ENCODE data around the gene DCTN2.
A peak's percentile ranks its signal among the peaks of the same experiment; 100 is the strongest.
"Not testable (repeated sequence)": the region's sequence is repeated elsewhere in the genome, so short reads cannot be mapped to it uniquely, and the experiment has no call there.

The DCTN2 gene

DNA sequence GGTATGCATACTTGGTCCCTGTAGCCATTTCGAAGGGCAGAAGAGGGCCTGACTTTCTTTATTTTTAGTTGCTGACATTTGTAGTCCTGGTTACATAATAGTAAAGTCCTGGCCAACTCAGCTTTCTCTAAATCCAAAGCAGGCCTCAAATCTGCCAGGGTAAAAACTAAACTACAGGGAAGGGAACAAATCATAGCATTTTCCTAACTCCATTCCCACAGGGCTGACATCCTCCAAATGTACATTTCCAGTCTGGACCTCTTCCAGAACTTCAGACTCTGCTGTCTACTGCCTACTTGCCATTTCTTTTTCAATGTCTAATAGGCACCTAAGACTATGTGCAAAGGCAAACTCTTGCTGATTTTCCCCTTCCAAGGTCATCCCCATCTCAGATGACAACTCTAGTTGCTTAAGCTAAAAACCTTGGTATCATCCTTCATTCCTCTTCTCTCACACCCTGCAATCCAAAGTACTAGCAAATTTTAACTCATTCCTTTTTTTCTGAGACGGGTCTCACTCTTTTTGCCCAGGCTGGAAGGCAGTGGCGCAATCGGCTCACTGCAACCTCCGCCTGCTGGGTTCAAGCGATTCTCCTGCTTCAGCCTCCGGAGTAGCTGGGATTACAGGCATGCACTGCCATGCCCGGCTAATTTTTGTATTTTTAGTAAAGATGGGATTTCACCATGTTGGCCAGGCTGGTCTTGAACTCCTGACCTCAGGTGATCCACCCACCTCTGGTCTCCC lies 28.6 kb downstream of the DCTN2 start:
- peak overlapping the region; percentile 98 for H3K27ac ChIP-seq
- DNase-seq (ENCODE audit: low read depth, low spot score) = no peak

DNA sequence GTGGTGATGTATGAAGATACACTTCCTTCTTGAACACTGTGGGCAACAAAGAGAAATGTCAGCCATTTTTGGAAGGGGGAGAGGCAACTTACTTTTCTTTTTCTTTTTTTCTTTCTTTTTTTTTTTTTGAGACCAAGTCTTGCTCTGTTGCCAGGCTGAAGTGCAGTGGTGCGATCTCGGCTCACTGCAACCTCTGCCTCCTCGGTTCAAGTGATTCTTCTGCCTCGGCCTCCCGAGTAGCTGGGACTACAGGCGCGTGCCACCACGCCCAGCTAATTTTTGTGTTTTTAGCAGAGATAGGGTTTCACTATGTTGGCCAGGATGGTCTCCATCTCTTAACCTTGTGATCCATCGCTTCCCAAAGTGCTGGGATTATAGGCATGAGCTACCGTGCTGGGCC lies 29.3 kb downstream of the DCTN2 start:
- H3K27ac ChIP-seq = peak overlapping the region; percentile 98
- DNase-seq (ENCODE audit: low read depth, low spot score) = not testable (repeated sequence)

DNA sequence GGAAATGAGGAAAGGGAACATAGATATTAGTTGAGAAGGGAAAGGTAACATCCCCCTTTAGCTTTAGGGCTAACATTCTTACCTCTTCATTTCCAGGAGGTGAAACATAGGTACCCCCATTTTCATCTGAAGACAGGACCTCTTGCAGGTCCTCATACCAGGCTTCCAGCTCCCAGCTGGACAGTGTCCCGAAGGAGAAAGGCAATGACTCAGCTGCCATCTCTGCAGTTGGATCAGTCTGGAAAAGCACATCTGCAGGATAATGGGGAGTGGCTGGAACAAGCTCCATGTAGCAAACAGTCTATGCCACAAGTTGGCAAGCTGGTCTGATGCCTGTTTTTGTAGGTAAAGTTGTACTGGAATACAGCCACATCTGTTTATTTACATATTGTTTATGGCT lies 29.8 kb downstream of the DCTN2 start:
- no peak for DNase-seq (ENCODE audit: low read depth, low spot score)
- H3K27ac ChIP-seq = peak overlapping the region; percentile 98

DNA sequence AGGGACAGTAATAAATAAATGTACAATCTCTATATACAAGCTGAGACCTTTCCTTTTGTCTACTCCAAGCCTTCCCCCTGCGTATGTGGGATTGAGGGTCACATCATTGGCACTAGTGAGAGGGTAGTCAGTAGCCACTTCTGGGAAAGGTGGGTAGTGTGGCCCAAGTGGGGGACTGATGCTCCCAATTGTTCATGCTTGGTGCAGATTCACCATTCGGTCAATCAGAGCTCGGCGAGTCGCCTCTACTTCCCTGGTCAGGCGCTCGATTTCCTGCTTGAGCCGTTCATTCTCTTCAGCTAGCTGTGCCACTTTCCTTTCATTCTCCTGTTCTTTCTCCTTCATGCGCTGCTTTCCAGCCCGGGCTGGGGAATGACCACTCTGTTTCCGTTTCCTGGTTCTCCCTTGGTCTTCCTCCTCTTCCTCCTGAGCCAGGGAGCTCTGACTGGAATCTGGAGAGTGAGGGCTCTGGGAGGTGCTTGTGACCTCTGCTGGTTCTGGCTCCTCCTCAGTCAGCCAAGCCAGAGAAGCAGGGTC lies 30.3 kb downstream of the DCTN2 start:
- no peak for DNase-seq (ENCODE audit: low read depth, low spot score)
- H3K27ac ChIP-seq = peak overlapping the region; percentile 98

DNA sequence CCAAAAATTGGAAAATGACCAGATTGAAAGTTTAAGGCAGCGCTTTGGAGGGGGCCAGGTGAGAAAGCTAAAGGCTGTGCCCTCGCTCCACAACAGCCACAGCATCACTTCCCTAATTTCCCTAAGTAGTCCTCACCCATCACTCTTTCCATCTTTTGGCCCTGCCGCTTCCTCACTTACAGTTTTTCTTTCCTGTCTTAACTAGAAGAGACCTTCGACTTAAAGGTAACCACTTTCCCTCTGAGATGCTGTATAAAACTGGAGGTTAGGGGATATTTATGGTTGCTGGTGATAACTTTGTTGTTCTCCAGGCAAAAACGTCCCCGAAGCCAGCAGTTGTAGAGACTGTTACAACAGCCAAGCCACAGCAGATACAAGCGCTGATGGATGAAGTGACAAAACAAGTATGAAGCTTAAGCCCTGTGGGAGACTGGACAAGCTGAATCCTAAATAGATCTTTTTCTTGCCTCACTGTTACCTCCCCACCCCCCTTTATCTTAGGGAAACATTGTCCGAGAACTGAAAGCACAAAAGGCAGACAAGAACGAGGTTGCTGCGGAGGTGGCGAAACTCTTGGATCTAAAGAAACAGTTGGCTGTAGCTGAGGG lies 31.0 kb downstream of the DCTN2 start:
- DNase-seq (ENCODE audit: low read depth, low spot score) = no peak
- H3K27ac ChIP-seq = peak overlapping the region; percentile 98

DNA sequence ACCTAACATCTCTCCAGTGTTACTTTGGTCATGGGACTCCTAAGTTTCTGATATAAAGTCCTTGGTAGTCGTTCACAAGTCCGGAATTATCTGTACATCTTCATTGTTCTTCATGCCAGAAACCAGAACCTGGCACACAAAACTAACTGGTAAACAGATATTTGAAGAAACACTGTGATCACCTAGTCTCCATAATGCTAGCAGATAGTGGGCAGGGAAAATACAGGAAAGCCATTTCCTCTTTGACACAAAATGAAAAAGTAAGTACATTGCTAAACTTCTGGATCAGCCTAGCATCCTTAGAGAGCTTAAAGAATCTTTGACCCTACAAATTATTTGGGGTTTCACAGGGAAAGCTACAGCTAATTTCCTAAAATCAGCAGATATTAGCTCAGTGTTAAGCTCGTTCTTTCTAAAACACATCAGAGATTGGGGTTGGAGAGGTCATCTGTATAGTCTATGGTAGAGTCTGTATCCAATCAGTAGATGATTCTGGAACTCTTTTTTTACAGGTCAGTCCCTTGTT lies 31.5 kb downstream of the DCTN2 start:
- DNase-seq (ENCODE audit: low read depth, low spot score) = no peak
- peak overlapping the region; percentile 98 for H3K27ac ChIP-seq

DNA sequence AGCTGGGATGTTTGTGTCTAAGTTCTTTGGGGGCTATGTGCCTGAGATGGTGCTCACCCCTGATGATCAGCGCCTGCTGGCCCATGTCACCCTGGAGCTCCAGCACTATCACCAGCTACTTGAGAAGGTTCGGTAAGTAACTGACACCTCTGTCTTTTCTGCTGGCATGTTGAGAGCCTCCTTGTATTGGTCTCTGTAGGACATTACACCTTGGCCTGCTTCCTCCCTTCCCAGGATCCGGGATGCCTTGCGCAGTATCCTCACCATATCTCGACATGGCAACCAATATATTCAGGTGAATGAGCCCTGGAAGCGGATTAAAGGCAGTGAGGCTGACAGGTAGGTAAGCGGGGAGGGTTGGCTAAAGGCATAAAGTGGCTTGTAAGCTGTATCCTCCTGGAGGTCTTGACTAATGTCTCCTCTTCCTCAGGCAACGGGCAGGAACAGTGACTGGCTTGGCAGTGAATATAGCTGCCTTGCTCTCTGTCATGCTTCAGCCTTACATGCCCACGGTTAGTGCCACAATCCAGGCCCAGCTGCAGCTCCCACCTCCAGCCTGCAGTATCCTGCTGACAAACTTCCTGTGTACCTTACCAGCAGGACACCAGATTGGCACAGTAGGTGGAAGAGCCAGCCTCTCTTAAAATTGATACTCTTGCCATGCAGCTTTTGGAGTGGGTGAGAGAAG lies 32.1 kb downstream of the DCTN2 start:
- DNase-seq (ENCODE audit: low read depth, low spot score) = no peak
- peak overlapping the region; percentile 98 for H3K27ac ChIP-seq

DNA sequence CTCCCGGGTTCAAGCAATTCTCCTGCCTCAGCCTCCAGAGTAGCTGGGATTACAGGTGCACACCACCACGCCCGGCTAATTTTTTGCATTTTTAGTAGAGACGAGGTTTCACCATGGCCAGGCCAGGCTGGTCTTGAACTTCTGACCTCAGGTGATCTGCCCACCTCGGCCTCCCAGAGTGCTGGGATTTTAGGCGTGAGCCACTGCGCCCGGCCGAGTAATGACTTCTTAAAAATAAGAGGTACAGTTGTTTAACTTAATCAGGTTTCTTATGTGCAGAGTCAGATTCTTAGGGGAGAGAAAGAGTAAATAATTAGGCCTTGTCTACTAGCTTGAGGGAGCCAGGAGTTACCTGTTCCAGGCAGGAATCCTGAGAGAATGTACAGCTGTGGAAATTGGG lies 32.7 kb downstream of the DCTN2 start:
- not testable (repeated sequence) for DNase-seq (ENCODE audit: low read depth, low spot score)
- peak overlapping the region; percentile 98 for H3K27ac ChIP-seq

DNA sequence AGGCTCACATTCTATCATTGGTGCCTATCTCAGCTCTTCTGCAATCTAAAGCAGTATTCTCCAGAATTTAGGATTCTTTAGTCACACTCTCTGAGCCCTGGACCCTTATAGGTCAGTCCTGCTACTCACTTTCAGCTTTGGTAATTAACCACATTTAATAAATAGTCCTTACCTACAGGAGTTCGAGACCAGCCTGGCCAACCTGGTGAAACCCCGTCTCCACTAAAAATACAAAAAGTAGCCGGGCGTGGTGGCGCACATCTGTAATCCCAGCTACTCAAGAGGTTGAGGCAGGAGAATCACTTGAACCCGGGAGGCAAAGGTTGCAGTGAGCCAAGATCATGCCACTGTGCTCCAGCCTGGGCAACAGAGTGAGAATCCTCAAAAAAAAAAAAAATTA lies 33.3 kb downstream of the DCTN2 start:
- H3K27ac ChIP-seq; DNase-seq (ENCODE audit: low read depth, low spot score): not testable (repeated sequence)

DNA sequence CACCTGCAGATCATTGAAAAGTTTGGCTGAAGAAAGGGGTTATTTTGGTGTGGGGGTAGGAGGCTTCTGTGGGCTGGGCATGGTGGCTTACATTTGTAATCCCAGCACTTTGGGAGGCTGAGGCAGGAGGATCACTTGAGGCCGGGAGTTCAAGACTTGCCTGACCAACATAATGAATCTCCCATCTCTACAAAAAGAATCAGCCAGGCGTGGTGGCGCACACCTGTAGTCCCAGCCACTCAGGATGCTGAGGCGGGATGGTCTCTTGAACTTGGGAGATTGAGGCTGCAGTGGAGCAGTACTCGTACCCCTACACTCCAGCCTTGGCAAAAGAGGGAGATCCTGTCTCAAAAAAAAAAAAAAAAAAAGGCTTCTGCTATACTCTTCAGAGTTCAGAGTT lies 33.7 kb downstream of the DCTN2 start:
- DNase-seq (ENCODE audit: low read depth, low spot score) = no peak
- no peak overlapping the region for H3K27ac ChIP-seq

DNA sequence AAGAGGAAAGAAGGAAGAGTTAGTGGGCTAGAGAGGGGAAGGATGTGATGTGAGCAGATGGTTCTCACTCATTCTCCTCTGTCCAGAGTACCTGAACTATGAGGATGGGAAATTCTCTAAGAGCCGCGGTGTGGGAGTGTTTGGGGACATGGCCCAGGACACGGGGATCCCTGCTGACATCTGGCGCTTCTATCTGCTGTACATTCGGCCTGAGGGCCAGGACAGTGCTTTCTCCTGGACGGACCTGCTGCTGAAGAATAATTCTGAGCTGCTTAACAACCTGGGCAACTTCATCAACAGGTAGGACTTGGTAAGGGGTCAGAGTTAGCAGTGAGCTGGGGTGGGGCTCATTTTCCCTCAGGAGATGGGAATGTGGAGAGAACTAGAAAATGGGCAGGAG lies 34.3 kb downstream of the DCTN2 start:
- DNase-seq (ENCODE audit: low read depth, low spot score) = no peak
- no peak overlapping the region for H3K27ac ChIP-seq

DNA sequence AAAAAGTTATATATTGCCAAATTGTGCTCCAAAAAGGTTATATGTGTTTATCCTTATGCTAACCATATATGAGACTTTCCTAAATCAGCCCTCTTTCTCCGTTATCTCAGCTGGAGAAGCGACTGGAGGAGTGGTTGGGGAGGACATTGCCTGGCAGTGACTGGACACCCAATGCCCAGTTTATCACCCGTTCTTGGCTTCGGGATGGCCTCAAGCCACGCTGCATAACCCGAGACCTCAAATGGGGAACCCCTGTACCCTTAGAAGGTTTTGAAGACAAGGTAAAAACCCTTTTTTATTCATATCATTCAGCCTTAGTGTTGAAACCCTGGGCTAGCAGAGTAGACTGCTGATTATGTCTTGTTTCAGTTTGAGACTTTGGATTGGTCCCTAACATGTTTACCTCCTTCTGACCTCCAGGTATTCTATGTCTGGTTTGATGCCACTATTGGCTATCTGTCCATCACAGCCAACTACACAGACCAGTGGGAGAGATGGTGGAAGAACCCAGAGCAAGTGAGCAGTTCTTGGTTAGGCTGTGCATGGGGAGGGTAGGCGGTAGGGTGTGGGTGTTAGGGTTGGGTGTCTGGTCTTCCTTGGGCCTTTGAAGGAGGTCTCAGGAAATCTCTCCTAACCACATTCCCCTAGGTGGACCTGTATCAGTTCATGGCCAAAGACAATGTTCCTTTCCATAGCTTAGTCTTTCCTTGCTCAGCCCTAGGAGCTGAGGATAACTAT lies 35.2 kb downstream of the DCTN2 start:
- no peak overlapping the region for H3K27ac ChIP-seq
- no peak for DNase-seq (ENCODE audit: low read depth, low spot score)

DNA sequence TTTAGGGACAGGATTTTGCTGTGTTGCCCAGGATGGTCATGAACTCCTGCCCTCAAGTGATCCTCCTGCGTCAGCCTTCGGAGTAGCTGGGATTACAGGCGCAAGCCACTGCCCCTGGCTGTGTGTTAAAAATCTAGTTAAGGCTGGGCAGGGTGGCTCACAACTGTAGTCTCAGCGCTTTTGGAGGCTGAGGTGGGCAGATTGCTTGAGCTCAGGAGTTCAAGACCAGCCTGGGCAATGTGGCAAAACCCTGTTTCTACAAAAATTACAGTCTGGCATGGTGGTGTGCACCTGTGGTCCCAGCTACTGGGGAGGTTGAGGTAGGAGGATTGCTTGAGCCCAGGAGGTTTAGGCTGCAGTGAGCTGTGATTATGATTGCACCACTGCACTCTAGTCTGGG lies 35.8 kb downstream of the DCTN2 start:
- no peak overlapping the region for H3K27ac ChIP-seq
- no peak for DNase-seq (ENCODE audit: low read depth, low spot score)

DNA sequence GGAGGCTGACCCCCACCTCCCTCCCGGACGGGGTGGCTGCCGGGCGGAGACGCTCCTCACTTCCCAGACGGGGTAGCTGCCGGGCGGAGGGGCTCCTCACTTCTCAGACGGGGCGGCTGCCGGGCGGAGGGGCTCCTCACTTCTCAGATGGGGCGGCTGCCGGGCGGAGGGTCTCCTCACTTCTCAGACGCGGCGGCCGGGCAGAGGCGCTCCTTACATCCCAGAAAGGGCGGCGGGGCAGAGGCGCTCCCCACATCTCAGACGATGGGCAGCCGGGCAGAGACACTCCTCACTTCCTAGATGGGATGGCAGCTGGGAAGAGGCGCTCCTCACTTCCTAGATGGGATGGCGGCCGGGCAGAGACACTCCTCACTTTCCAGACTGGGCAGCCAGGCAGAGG lies 39.2 kb downstream of the DCTN2 start:
- DNase-seq (ENCODE audit: low read depth, low spot score); H3K27ac ChIP-seq: not testable (repeated sequence)

DNA sequence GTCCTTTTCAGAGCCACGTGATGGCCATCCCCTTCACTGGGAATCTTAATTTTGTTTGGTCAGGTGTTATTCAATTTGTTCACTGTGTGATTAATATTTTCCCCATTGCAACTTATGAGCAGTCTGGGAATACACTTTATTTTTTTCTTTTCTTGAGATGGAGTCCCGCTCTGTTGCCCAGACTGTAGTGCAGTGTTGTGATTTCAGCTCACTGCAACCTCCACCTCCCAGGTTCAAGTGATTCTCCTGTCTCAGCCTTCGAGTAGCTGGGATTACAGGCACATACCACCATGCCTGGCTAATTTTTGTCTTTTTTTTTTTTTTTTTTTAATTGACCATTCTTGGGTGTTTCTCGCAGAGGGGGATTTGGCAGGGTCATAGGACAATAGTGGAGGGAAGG lies 40.5 kb downstream of the DCTN2 start:
- DNase-seq (ENCODE audit: low read depth, low spot score) = not testable (repeated sequence)

DNA sequence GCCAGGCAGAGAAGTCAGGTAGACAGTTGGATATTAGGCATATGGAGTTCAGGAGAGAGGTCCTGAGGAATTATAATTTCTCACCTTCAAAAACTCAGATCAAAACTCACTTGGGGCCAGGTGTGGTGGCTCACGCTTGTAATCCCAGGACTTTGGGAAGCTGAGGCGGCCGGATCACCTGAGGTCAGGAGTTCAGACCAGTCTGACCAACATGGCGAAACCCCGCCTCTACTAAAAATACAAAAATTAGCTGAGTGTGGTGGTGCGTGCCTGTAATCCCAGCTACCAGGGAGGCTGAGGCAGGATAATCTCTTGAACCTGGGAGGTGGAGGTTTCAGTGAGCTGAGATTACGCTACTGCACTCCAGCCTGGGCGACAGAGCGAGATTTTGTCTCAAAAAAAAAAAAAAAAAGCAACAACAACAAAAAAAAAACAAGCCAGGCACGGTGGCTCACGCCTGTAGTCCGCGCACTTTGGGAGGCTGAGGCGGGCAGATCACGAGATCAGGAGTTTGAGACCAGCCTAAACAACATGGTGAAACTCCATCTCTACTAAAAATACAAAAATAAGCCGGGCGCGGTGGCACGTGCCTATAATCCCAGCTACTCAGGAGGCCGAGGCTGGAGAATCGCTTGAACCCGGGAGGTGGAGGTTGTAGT lies 44.6 kb downstream of the DCTN2 start:
- not testable (repeated sequence) for DNase-seq (ENCODE audit: low read depth, low spot score)

More for the DNA sequence above, 40.5 kb downstream of the DCTN2 start:
- H3K27ac ChIP-seq = not testable (repeated sequence)

DNA sequence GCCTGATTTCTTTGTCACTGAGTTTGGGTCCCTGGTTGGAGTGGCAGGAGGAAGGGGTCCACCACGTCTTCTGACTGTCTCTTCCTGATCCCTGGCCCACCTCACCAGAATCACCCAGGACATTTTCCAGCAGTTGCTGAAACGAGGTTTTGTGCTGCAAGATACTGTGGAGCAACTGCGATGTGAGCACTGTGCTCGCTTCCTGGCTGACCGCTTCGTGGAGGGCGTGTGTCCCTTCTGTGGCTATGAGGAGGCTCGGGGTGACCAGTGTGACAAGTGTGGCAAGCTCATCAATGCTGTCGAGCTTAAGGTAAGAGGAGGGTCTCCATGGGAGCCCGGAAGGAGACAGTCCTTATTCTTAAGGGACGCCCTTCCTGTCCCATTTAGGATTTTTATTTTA lies 46.8 kb downstream of the DCTN2 start:
- H3K27ac ChIP-seq = no peak overlapping the region
- DNase-seq (ENCODE audit: low read depth, low spot score) = no peak

More for the DNA sequence above, 44.6 kb downstream of the DCTN2 start:
- not testable (repeated sequence) for H3K27ac ChIP-seq

DNA sequence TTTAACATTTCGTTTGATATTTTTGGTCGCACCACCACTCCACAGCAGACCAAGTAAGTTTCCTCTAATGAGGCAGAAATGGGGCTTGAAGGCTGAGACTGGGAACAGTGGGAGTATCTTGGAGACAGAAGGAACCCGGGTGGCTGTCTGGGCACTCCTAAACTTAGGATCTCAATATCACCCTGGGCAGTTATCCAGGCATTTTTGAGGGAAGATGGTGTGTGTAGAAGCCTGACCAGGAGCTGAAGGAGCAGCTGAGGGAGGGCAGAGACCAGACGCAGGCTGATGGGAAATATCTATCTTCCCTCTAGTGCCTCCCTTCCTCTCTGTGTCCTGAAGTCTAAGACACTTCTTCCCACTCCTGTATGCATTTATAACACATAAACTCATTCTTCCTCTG lies 48.4 kb downstream of the DCTN2 start:
- DNase-seq (ENCODE audit: low read depth, low spot score) = no peak
- no peak overlapping the region for H3K27ac ChIP-seq

DNA sequence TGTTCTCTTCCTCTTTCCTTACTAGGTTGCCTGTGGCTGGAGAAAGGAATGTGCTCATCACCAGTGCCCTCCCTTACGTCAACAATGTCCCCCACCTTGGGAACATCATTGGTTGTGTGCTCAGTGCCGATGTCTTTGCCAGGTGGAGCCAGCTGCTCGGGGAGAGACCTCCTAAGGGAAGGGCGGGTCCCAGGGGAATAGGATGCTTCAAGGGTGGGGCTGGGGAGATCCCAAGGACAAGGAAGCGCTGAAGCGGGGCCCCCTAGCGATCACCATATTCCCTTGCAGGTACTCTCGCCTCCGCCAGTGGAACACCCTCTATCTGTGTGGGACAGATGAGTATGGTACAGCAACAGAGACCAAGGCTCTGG lies 48.9 kb downstream of the DCTN2 start:
- DNase-seq (ENCODE audit: low read depth, low spot score) = no peak
- no peak overlapping the region for H3K27ac ChIP-seq
